ENCODE data around the gene TNFRSF21. TPM values are rescaled to one million over a fixed set of nuclear protein-coding genes. Genes with fewer than 3 reads are reported as not detected.

The TNFRSF21 gene
- polyA plus RNA-seq, 1 donor (not counting 4 experiments of a cell fraction or from before 2014, with no cell fraction given): 50.2 TPM

GRCh38 chr6:47240277-47240890 lies 69.3 kb downstream of the TNFRSF21 start:
- H3K36me3 ChIP-seq (ENCODE audit: control insufficient read depth in 2 of 2, extremely low read depth in 1 of 2, insufficient read depth in 2 of 2, low read length in 2 of 2): peaks cover 8 to 26% of the 10 kb centered on the region in 2 experiments
- no peak overlapping the region for H3K9ac ChIP-seq (ENCODE audit: control insufficient read depth, extremely low read depth, insufficient read depth, low read length)
- no peaks in the 10 kb centered on the region for H3K27me3 ChIP-seq (ENCODE audit: control insufficient read depth, extremely low read depth, insufficient read depth, low read length)
- FAIRE-seq (no peak), DNase-seq (ENCODE audit: low read depth, low spot score) (no peak)
- no peak for TF ChIP-seq EZH2 (IDR thresholded peaks at IDR 0.05; ENCODE audit: low read length)
- TF ChIP-seq CTCF (optimal IDR thresholded peaks at IDR 0.05 in 1 of 3, IDR thresholded peaks at IDR 0.05 in 1 of 3, conservative IDR thresholded peaks at IDR 0.05 in 1 of 3; ENCODE audit: extremely low read depth in 1 of 3, insufficient read depth in 2 of 3, low read length in 3 of 3): no peak
- dilution Hi-C loops (cut with MboI; ENCODE audit: extremely low pct_ligation_motif_present, low sequenced_read_pairs): no loop called here
- peaks cover 33% of the 10 kb centered on the region for H3K4me1 ChIP-seq (ENCODE audit: control insufficient read depth, extremely low read depth, insufficient read depth, low read length)
- no peak overlapping the region for H2AFZ ChIP-seq (ENCODE audit: control insufficient read depth, low read length)
- no peaks in the 10 kb centered on the region for H4K20me1 ChIP-seq (ENCODE audit: control insufficient read depth, extremely low read depth, insufficient read depth, low read length)
- no peaks in the 10 kb centered on the region for H3K9me3 ChIP-seq (ENCODE audit: control insufficient read depth, low read depth, low read length)
- H3K4me2 ChIP-seq (ENCODE audit: control insufficient read depth, extremely low read depth, insufficient read depth, low read depth, low read length): no peak overlapping the region
- no peak overlapping the region for H3K27ac ChIP-seq (ENCODE audit: control insufficient read depth, insufficient read depth, low read length)
- peaks cover 44% of the 10 kb centered on the region for H3K79me2 ChIP-seq (ENCODE audit: control insufficient read depth, insufficient read depth, low read length)
- no peaks in the 10 kb centered on the region for H3K9me1 ChIP-seq (ENCODE audit: control insufficient read depth, extremely low read depth, insufficient read depth, low read length)
- H3K4me3 ChIP-seq (ENCODE audit: control insufficient read depth in 2 of 3, extremely low read depth in 1 of 3, insufficient read depth in 2 of 3, low read depth in 1 of 3, low read length in 3 of 3): no peak overlapping the region

- Histone ChIP-seq H4K20me1 (ENCODE audit: control insufficient read depth, extremely low read depth, insufficient read depth, low read length) (no peaks in the 10 kb centered on the region), H3K4me3 (ENCODE audit: control insufficient read depth in 2 of 3, extremely low read depth in 1 of 3, insufficient read depth in 2 of 3, low read depth in 1 of 3, low read length in 3 of 3) (no peak overlapping the region), H3K4me2 (ENCODE audit: control insufficient read depth, extremely low read depth, insufficient read depth, low read depth, low read length) (no peak overlapping the region), H3K4me1 (ENCODE audit: control insufficient read depth, extremely low read depth, insufficient read depth, low read length) (peaks cover 33% of the 10 kb centered on the region), H3K79me2 (ENCODE audit: control insufficient read depth, insufficient read depth, low read length) (peaks cover 44% of the 10 kb centered on the region), H3K9me3 (ENCODE audit: control insufficient read depth, low read depth, low read length) (no peaks in the 10 kb centered on the region), H3K27me3 (ENCODE audit: control insufficient read depth, extremely low read depth, insufficient read depth, low read length) (no peaks in the 10 kb centered on the region), H3K36me3 (ENCODE audit: control insufficient read depth in 2 of 2, extremely low read depth in 1 of 2, insufficient read depth in 2 of 2, low read length in 2 of 2) (peaks cover 8 to 30% of the 10 kb centered on the region in 2 experiments), H2AFZ (ENCODE audit: control insufficient read depth, low read length) (no peak overlapping the region), H3K27ac (ENCODE audit: control insufficient read depth, insufficient read depth, low read length) (no peak overlapping the region), H3K9ac (ENCODE audit: control insufficient read depth, extremely low read depth, insufficient read depth, low read length) (no peak overlapping the region), H3K9me1 (ENCODE audit: control insufficient read depth, extremely low read depth, insufficient read depth, low read length) (no peaks in the 10 kb centered on the region)
- no peak for DNase-seq (ENCODE audit: low read depth, low spot score)
- dilution Hi-C loops (cut with MboI; ENCODE audit: extremely low pct_ligation_motif_present, low sequenced_read_pairs): no loop called here
- no peak for TF ChIP-seq EZH2 (IDR thresholded peaks at IDR 0.05; ENCODE audit: low read length)
- TF ChIP-seq CTCF (optimal IDR thresholded peaks at IDR 0.05 in 1 of 3, IDR thresholded peaks at IDR 0.05 in 1 of 3, conservative IDR thresholded peaks at IDR 0.05 in 1 of 3; ENCODE audit: extremely low read depth in 1 of 3, insufficient read depth in 2 of 3, low read length in 3 of 3): no peak
- FAIRE-seq: no peak
Measured at GRCh38 chr6:47239546-47239945, 70.2 kb downstream of the TNFRSF21 start.
